Measurements from ENCODE around the gene AGER.

AGER gene

DNA sequence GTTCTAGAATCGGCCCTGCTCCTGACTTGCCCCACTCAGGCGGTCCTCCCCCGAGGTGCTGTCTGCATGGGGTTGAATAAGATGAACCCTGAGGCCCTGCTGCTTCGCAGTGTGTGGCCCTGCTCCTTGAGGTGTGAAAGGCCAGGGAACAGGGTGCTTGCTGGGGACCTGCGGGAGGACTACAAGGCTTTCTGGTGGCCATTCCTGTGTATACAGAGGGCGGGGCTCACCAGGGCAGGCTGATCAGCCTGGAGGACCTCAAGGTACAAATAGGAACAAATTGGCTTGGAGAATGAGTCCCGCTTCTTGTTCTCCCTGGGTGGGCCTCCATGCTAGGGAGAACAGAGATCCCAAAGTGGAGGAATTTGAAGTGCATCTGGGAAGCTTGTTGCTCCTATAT is 34.1 kb upstream of the AGER start:
- no peak overlapping the region for H3K9ac ChIP-seq (ENCODE audit: low read length)
- H3K36me3 ChIP-seq (ENCODE audit: low read length) = no peaks in the 10 kb centered on the region
- H3K79me2 ChIP-seq (ENCODE audit: insufficient read depth, low read length) = no peaks in the 10 kb centered on the region
- no peaks in the 10 kb centered on the region for H3K27me3 ChIP-seq (ENCODE audit: low read length)
- no peak overlapping the region for H3K4me3 ChIP-seq (ENCODE audit: insufficient read depth, low read length, poor library complexity, severe bottlenecking)
- no peaks in the 10 kb centered on the region for H4K20me1 ChIP-seq (ENCODE audit: low read depth, low read length)
- H3K27ac ChIP-seq (ENCODE audit: low read depth, low read length) = no peak overlapping the region
- H3K9me3 ChIP-seq (ENCODE audit: insufficient read depth, low read length) = no peaks in the 10 kb centered on the region
- TF ChIP-seq, protein P1, sequence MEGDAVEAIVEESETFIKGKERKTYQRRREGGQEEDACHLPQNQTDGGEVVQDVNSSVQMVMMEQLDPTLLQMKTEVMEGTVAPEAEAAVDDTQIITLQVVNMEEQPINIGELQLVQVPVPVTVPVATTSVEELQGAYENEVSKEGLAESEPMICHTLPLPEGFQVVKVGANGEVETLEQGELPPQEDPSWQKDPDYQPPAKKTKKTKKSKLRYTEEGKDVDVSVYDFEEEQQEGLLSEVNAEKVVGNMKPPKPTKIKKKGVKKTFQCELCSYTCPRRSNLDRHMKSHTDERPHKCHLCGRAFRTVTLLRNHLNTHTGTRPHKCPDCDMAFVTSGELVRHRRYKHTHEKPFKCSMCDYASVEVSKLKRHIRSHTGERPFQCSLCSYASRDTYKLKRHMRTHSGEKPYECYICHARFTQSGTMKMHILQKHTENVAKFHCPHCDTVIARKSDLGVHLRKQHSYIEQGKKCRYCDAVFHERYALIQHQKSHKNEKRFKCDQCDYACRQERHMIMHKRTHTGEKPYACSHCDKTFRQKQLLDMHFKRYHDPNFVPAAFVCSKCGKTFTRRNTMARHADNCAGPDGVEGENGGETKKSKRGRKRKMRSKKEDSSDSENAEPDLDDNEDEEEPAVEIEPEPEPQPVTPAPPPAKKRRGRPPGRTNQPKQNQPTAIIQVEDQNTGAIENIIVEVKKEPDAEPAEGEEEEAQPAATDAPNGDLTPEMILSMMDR (IDR thresholded peaks at IDR 0.05; ENCODE audit: insufficient read depth, low read length, poor library complexity, severe bottlenecking) = no peak
- TF ChIP-seq EZH2phosphoT487 (conservative IDR thresholded peaks at IDR 0.05; ENCODE audit: low read length) = no peak
- no peaks in the 10 kb centered on the region for H3F3A ChIP-seq (ENCODE audit: insufficient read depth)
- H2AFZ ChIP-seq (ENCODE audit: low read depth, low read length, severe bottlenecking) = no peak overlapping the region
- no peak overlapping the region for H3K4me2 ChIP-seq (ENCODE audit: low read depth, low read length, poor library complexity, severe bottlenecking)
- no peaks in the 10 kb centered on the region for H3K9me2 ChIP-seq (replicated peaks; ENCODE audit: insufficient read depth, low read length)

- no peak for TF ChIP-seq EZH2phosphoT487 (conservative IDR thresholded peaks at IDR 0.05; ENCODE audit: low read length)
- TF ChIP-seq, protein P1 (IDR thresholded peaks at IDR 0.05; ENCODE audit: insufficient read depth, low read length, poor library complexity, severe bottlenecking) = no peak
- H4K20me1 ChIP-seq (ENCODE audit: low read depth, low read length) = no peaks in the 10 kb centered on the region
- no peaks in the 10 kb centered on the region for H3K27me3 ChIP-seq (ENCODE audit: low read length)
- H3K4me2 ChIP-seq (ENCODE audit: low read depth, low read length, poor library complexity, severe bottlenecking) = no peak overlapping the region
- no peak overlapping the region for H2AFZ ChIP-seq (ENCODE audit: low read depth, low read length, severe bottlenecking)
- H3K36me3 ChIP-seq (ENCODE audit: low read length) = no peaks in the 10 kb centered on the region
- no peaks in the 10 kb centered on the region for H3F3A ChIP-seq (ENCODE audit: insufficient read depth)
- H3K27ac ChIP-seq (ENCODE audit: low read depth, low read length) = no peak overlapping the region
- H3K4me3 ChIP-seq (ENCODE audit: insufficient read depth, low read length, poor library complexity, severe bottlenecking) = no peak overlapping the region
- H3K79me2 ChIP-seq (ENCODE audit: insufficient read depth, low read length) = no peaks in the 10 kb centered on the region
- H3K9me2 ChIP-seq (replicated peaks; ENCODE audit: insufficient read depth, low read length) = no peaks in the 10 kb centered on the region
- no peak overlapping the region for H3K9ac ChIP-seq (ENCODE audit: low read length)
- H3K9me3 ChIP-seq (ENCODE audit: insufficient read depth, low read length) = no peaks in the 10 kb centered on the region
Observed at GRCh38 chr6:32216998-32217397, 32.9 kb upstream of the AGER start.

DNA sequence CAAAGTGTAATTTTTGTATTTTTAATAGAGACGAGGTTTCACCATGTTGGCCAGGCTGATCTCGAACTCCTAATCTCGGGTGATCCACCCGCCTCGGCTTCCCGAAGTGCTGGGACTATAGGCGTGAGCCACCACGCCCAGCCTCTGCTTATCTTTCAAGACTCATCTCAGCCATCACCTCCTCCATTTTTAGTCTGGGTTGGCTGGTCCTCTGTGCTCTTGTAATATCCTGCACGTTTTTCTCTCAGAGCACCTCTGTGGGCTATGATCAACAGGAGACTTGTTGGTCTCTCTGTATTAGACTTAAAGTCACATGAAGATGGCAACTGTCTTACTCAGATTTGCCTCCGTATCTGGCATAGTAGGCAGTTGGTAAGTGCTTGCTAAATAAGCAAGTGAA is 32.2 kb upstream of the AGER start:
- Histone ChIP-seq H3K27me3 (ENCODE audit: low read length) (no peaks in the 10 kb centered on the region), H3F3A (ENCODE audit: insufficient read depth) (no peaks in the 10 kb centered on the region), H2AFZ (ENCODE audit: low read depth, low read length, severe bottlenecking) (no peak overlapping the region), H3K4me2 (ENCODE audit: low read depth, low read length, poor library complexity, severe bottlenecking) (no peak overlapping the region), H3K4me3 (ENCODE audit: insufficient read depth, low read length, poor library complexity, severe bottlenecking) (no peak overlapping the region), H3K9ac (ENCODE audit: low read length) (no peak overlapping the region), H3K36me3 (ENCODE audit: low read length) (no peaks in the 10 kb centered on the region), H3K79me2 (ENCODE audit: insufficient read depth, low read length) (no peaks in the 10 kb centered on the region), H3K9me2 (replicated peaks; ENCODE audit: insufficient read depth, low read length) (no peaks in the 10 kb centered on the region), H3K9me3 (ENCODE audit: insufficient read depth, low read length) (no peaks in the 10 kb centered on the region), H4K20me1 (ENCODE audit: low read depth, low read length) (no peaks in the 10 kb centered on the region), H3K27ac (ENCODE audit: low read depth, low read length) (no peak overlapping the region)
- no peak for TF ChIP-seq EZH2phosphoT487 (conservative IDR thresholded peaks at IDR 0.05; ENCODE audit: low read length)
- TF ChIP-seq, protein P1 (IDR thresholded peaks at IDR 0.05; ENCODE audit: insufficient read depth, low read length, poor library complexity, severe bottlenecking) = no peak

All from SU-DHL-6 (cell line).